Mammary epithelial cell (primary cell): ENCODE data around the gene DFFB.

Experiments used
- CTCF ChIP-seq, 2 donors: IDR thresholded peaks in 1 of 2; conservative IDR thresholded peaks in 1 of 2; 2 replicates each; pipeline ENCODE4 v1.5.1; 2011 to 2012; ENCODE audit warnings: inconsistent platforms in 2 of 2, low read length in 2 of 2, mild to moderate bottlenecking in 2 of 2, control low read depth in 1 of 2, low read depth in 1 of 2; ENCODE audit not compliant: insufficient read depth in 1 of 2; ENCODE audit errors: extremely low read depth in 1 of 2
- EZH2 ChIP-seq: IDR thresholded peaks from 2 replicates; pipeline ENCODE4 v1.6.1; 2012; ENCODE audit warnings: low read length, inconsistent platforms, borderline replicate concordance

DNA sequence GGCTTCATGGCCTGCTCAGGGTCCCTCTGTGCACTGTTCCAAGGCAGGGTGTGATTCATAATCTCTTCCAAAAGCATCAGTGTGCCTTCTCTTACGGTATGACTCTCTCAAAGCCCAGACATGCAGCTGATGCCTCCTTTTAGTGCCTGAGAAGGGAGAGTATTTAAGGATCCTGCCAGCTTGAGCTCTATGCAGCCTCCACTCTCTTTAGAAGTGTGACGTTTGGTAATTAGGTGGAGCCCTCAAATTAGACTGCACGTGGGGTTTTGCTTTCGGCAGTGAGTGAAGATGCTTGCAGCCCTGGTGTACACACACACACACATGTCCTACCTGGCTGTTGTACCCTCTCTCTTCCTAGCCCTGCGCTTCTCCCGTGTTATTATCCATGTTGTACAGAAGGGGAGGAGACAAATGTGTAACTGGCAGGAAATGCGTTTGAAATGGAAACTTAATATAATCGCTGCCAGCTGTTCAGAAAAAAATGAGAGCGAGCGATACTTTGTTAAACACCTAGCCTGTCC is 45.4 kb downstream of the DFFB start:
- TF ChIP-seq CTCF (conservative IDR thresholded peaks at IDR 0.05 in 1 of 2, IDR thresholded peaks at IDR 0.05 in 1 of 2; ENCODE audit: extremely low read depth in 1 of 2, insufficient read depth in 1 of 2, low read depth in 1 of 2, low read length in 2 of 2): no peak
- no peak for TF ChIP-seq EZH2
